Hepatocyte (in vitro differentiated cells): ENCODE results near the gene GABBR2.

Experiments used
- CTCF ChIP-seq: fragments of 200-600 bp; sonication (generic); IDR thresholded peaks from 2 replicates; pipeline ENCODE4 v1.5.1; 2016; ENCODE audit warnings: antibody characterized with exemption, mild to moderate bottlenecking; ENCODE audit not compliant: poor library complexity
- EZH2 ChIP-seq: fragments of 200-600 bp; sonication (generic); IDR thresholded peaks from 2 replicates; pipeline ENCODE4 v1.6.1; 2016; ENCODE audit warnings: antibody characterized with exemption, mild to moderate bottlenecking, borderline replicate concordance

- TF ChIP-seq CTCF (no peak), EZH2 (no peak)
Observed at GRCh38 chr9:98652302-98652701, 56.4 kb downstream of the GABBR2 start.
